AG09309 (cell line): ENCODE data around the gene KCTD16.

Experiments used
- DNase-seq: peaks from one replicate; pipeline ENCODE4 v3.0.0-alpha.2; 2010; ENCODE audit warnings: low read depth
- H3K4me3 ChIP-seq: 2 replicates; pipeline ENCODE4 v1.5.1; 2011; ENCODE audit warnings: mild to moderate bottlenecking, low read depth, low read length, moderate library complexity; ENCODE audit not compliant: control insufficient read depth
- TF ChIP-seq, protein P1 (sequence below): IDR thresholded peaks from 2 replicates; pipeline ENCODE4 v1.5.1; 2011; ENCODE audit warnings: mild to moderate bottlenecking, low read depth, low read length, inconsistent platforms; ENCODE audit not compliant: insufficient read depth, control insufficient read depth; ENCODE audit errors: missing control alignments

Gene KCTD16

DNA sequence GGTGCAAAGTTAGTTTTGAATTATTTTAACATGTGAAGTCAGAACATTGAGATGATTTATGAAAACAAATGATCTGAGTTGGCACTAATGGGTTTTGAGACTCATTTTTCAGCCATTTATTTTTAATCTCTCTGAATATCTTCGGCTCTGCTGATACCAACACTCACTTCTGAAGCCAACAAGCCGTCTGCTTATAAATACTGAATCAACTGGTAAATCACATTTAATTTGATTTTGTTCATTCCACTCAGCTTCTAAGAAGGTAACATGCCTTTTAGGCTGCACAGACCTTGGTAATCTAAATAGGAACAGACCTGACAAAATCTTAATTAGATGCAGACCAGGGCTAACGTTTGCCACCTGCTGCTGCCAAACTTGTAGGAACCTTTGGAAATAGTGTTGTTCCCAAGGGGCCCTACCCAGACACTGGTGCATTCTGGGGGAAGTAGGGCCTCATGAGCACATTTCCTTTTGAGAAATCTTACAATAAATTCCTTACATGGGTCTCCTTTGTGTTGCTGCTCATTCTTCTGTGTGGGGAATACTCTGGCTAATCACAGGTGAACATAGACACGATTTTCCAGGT lies 182.2 kb downstream of the KCTD16 start:
- no peak for DNase-seq
- no peak overlapping the region for H3K4me3 ChIP-seq
- TF ChIP-seq, protein P1, sequence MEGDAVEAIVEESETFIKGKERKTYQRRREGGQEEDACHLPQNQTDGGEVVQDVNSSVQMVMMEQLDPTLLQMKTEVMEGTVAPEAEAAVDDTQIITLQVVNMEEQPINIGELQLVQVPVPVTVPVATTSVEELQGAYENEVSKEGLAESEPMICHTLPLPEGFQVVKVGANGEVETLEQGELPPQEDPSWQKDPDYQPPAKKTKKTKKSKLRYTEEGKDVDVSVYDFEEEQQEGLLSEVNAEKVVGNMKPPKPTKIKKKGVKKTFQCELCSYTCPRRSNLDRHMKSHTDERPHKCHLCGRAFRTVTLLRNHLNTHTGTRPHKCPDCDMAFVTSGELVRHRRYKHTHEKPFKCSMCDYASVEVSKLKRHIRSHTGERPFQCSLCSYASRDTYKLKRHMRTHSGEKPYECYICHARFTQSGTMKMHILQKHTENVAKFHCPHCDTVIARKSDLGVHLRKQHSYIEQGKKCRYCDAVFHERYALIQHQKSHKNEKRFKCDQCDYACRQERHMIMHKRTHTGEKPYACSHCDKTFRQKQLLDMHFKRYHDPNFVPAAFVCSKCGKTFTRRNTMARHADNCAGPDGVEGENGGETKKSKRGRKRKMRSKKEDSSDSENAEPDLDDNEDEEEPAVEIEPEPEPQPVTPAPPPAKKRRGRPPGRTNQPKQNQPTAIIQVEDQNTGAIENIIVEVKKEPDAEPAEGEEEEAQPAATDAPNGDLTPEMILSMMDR, result no peak

DNA sequence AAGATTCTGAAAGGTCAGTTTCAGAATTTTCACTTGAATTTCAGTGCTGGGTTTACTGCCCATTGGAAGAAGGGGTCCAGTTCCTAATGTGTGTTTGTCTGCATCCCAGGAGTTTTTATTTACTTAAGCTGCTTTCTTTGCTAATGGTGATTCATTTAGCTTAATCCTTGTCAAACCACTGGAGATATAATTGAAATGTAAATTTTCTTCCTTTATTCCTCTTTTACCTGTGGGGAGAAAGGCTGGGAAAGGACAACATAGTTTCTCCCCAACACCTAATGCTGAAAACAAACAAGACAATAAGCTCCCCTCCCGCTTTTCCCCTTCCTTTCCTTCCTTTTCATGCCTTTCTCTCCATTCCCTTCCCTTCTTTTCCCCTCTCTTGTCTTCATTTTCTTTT lies 185.8 kb downstream of the KCTD16 start:
- H3K4me3 ChIP-seq, result no peak overlapping the region
- TF ChIP-seq, protein P1, result no peak
- no peak for DNase-seq

DNA sequence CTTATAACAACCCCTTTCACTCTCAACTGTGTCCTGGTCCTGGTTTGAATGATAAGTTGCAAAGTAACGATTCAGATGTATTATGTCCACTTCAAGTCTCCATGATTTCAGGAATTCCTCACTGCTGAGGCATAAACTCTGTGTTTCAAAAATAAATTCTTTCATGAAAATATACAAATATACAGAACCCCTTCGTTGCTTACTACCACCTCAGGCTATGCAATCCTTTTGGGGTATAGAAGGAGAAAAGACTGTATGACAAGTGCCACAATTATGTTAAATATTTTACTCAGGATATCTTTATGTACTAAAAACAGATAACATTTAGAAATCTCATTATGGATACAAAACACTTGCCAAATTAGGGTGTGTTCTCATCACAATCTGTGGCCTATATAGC lies 190.7 kb downstream of the KCTD16 start:
- TF ChIP-seq, protein P1, result no peak
- no peak overlapping the region for H3K4me3 ChIP-seq
- DNase-seq, result no peak

DNA sequence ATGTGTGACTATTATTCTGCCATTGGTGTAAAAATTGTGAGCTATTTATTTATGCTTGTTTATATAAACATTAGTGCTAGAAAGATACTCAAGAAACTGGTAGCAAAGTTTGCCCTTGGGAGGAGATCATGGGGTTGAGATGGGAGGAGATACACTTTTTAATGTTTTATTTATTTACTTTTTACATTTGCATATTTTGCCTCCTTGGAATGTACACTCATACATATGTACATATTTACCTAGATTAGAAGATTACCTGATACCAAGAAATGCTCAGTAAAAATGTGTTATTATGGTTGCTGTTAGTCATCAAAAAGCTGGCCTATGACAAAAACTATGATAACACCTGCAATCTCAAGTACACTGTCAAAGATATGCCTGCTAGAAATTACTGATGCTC lies 195.2 kb downstream of the KCTD16 start:
- no peak overlapping the region for H3K4me3 ChIP-seq
- TF ChIP-seq, protein P1, result no peak
- no peak for DNase-seq

DNA sequence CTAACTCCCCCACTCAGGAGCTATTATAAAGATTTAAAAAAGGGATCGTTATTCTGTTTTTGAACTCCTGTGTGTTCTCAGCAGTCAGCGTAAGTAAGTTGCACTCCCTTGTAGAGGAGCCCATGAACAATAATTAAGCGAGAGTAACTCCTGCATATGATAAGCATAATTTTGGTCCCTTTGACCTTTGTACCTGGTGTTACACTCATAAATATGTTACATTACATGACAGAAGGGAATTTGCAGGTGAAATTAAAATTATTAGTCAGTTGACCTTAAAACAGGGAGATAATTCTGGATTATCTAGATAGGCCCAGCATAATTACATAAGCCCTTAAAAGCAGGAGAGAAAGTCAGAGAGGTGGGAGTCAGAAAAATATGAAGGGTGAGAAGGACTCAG lies 197.3 kb downstream of the KCTD16 start:
- H3K4me3 ChIP-seq, result no peak overlapping the region
- no peak for DNase-seq
- TF ChIP-seq, protein P1, result no peak

DNA sequence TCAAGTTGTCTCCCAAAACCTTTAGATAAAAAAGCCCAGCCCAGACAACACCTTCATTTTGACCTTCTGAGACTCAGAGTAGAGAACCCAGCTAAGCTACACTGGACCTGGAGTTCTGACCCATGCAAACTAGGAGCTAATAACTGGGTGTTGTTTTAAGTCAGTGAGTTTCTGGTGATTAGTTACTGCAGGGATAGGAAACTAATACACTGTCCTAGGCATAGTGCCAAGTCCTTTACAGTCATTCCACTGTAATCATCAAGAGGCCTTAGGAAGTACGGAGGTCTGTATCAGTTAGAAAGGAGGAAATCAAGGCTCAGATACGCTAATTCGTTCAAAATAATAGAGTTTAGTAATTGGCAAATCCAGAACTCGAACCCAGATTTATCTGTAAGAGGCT lies 197.9 kb downstream of the KCTD16 start:
- DNase-seq, result peak; percentile 5
- no peak overlapping the region for H3K4me3 ChIP-seq

More for the DNA sequence above, 197.9 kb downstream of the KCTD16 start:
- TF ChIP-seq, protein P1, result no peak
